ENCODE data around the gene LRRC3.

The LRRC3 gene

DNA sequence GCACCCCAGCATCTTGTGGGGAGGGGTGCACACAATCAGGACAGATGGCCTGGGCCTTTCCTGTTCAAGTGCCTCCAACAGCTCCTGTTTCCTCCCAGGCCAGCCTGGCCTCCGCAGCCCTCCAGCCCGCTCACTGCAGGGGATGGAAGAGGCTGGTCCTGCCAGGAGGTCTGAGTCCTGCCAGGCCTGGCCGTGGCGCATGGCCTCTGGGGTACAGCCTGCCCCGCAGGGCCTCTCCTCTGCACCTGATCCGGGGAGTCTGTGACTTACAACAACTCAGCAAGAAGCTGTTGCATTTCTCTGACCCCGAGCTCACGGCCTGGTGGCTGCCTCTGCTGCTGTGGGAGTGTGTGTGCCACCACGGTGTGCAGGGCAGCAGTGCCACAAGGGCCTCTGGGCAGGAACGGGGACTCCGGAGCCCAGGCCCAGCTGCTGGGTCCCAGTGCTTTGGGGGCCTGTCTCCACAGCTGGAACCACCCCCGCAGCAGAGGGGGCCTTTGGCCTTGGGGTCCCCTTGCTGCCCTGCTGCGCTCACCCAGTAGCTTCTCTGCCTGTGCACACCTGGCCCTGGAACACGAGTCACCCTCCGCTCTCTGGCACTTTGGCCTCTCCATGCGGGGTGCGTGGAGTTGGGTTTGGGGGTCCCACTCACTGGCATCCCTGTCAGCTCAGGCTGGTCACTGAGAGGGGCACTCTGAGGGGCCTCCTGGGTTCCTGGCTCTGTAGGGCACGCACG lies 17.4 kb upstream of the LRRC3 start:
- in situ Hi-C loops (cut with MboI; ENCODE audit: low sequenced_read_pairs) = loop anchor here (10.0 to 25.0 kb wide), 2 partner anchors 63 to 99 kb away; partner anchors contain the start of gene KRTAP10-1

DNA sequence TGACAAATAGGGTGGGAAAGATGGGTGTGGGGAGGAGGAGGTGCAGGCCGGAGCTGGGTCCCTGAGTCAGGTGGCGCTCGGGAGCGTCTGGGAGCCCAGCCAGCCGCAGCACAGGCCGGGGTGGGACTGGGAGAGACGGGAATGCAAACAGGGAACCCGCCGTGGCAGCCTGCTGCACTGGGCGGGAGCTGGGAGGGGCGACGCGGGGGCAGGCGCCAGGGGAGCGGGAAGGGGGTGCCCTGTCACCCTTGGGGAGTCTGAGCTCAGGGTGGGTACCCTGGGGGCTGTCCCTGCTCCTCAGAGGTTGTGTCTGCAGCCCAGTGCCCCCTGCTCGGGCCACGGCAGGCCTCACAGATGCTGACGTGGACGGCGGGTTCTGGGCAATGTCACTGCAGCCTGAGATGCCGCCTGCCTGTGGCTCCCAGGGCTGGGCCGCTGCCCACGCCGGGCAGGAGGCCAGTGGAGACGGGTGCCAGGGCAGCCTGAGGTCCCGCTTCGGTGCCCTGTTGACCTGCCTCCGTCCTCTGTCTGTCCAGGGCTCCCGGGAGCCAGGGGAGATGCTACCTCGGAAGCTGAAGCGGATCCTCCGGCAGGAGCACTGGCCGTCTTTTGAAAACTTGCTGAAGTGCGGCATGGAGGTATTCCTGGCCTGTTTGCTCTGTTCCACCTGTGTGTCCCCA lies 16.6 kb upstream of the LRRC3 start:
- in situ Hi-C loops (cut with MboI; ENCODE audit: low sequenced_read_pairs) = loop anchor here (10.0 to 25.0 kb wide), 2 partner anchors 64 to 99 kb away; partner anchors contain the start of gene KRTAP10-1

DNA sequence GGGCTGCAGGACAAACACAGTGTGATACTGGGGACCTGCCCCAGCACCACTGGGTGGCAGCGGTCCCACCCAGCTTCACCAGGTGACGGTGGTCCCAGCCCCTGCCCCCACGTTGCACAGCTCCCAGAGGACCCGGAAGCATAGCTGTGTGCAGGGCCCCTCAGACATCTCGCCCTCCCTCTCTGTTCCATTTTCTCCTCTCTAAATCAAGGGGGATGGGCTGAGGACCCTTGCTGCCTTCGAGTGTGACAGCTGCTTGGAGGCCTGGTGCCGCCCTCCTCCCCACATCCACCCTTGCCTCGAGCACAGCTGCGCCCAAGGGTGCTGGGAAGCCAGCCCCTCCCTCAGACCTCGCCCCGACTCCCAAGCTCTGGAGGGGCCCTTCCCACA lies 16.1 kb upstream of the LRRC3 start:
- in situ Hi-C loops (cut with MboI; ENCODE audit: low sequenced_read_pairs) = loop anchor here (10.0 to 25.0 kb wide), 2 partner anchors 64 to 98 kb away; partner anchors contain the start of gene KRTAP10-1

DNA sequence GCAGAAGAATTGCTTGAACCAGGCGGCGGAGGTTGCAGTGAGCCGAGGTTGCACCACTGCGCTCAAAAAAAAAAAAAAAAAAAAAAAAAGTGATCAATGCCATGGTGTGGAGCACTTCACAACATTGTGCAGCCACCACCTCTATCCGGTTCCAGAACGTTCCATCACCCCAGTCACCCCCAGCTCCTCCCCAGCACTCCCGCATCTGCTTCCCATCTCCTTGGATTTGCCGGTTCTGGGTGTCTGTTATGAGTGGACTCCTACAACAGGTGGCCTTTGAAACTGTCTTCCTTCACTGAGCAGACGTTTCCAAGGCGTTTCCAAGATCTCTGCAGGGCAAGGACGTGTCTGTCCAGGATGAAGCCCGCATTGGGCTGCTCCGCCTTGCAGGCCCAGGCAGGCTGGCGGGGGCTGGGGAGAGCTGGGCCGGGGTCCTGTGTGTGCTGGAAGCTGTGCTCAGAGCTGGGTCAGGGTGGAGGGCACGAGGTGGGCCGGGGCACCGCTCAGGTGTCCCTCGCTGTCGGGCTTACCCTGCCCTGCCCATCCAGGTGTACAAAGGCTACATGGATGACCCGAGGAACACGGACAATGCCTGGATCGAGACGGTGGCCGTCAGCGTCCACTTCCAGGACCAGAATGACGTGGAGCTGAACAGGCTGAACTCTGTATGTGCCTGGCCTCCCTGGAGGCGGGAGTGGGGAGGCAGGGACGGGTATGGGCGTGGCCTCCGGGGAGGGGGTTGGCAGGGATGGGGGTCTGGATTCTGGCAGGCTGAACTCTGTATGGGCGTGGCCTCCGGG lies 14.9 kb upstream of the LRRC3 start:
- in situ Hi-C loops (cut with MboI; ENCODE audit: low sequenced_read_pairs) = loop anchor here (25.0 kb wide), 1 partner anchor 97 kb away; the partner anchor contains the start of gene KRTAP10-1

DNA sequence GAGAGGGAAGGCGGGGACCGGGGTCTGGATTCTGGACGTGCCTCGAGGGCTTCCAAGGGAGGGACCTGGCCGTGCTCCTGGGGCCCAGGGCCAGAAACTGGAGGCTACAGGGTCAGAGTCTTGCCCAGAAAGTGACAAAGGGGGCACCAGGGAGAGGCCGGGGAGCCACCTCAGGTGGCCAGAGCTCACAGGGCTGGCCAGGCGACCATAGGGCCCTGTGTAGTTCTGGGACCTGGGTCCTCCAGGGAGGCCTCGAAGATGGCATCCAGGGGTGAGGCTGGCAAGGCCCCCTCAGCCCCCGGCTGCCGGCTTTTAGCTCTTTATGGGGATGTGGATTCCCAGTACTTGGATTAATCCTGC lies 14.3 kb upstream of the LRRC3 start:
- in situ Hi-C loops (cut with MboI; ENCODE audit: low sequenced_read_pairs) = loop anchor here (25.0 kb wide), 1 partner anchor 96 kb away; the partner anchor contains the start of gene KRTAP10-1

DNA sequence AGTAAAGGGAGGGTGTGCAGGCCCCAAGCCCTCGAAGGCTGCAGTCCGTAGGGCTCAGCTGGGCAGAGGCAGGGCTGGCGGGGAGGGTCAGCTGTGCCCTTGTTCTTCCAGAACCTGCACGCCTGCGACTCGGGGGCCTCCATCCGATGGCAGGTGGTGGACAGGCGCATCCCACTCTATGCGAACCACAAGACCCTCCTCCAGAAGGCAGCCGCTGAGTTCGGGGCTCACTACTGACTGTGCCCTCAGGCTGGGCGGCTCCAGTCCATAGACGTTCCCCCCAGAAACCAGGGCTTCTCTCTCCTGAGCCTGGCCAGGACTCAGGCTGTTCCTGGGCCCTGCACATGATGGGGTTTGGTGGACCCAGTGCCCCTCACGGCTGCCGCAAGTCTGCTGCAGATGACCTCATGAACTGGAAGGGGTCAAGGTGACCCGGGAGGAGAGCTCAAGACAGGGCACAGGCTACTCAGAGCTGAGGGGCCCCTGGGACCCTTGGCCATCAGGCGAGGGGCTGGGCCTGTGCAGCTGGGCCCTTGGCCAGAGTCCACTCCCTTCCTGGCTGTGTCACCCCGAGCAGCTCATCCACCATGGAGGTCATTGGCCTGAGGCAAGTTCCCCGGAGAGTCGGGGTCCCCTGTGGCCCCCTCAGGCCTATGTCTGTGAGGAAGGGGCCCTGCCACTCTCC lies 13.6 kb upstream of the LRRC3 start:
- in situ Hi-C loops (cut with MboI; ENCODE audit: low sequenced_read_pairs) = loop anchor here (25.0 kb wide), 1 partner anchor 96 kb away; the partner anchor contains the start of gene KRTAP10-1

DNA sequence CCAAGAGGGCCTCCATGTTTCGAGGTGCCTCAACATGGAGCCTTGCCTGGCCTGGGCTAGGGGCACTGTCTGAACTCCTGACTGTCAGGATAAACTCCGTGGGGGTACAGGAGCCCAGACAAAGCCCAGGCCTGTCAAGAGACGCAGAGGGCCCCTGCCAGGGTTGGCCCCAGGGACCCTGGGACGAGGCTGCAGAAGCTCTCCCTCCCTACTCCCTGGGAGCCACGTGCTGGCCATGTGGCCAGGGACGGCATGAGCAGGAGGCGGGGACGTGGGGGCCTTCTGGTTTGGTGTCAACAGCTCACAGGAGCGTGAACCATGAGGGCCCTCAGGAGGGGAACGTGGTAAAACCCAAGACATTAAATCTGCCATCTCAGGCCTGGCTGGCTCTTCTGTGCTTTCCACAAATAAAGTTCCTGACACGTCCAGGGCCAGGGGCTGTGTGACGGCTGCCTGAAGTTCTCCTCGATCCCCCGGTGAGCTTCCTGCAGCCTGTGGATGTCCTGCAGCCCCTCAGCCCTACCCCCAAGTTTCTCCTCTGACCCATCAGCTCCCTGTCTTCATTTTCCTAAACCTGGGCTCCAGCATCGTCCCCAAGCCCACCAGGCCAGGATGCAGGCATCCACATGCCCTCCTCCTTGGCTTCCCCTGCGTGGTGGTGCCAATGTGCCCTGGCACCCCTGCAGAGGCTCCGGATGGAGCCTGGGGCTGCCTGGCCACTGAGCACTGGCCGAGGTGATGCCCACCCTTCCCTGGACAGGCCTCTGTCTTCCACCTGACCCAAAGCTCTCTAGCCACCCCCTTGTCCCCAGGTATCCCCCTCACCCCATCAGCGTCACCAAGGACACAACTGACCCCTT lies 12.8 kb upstream of the LRRC3 start:
- in situ Hi-C loops (cut with MboI; ENCODE audit: low sequenced_read_pairs) = loop anchor here (25.0 kb wide), 1 partner anchor 95 kb away; the partner anchor contains the start of gene KRTAP10-1

DNA sequence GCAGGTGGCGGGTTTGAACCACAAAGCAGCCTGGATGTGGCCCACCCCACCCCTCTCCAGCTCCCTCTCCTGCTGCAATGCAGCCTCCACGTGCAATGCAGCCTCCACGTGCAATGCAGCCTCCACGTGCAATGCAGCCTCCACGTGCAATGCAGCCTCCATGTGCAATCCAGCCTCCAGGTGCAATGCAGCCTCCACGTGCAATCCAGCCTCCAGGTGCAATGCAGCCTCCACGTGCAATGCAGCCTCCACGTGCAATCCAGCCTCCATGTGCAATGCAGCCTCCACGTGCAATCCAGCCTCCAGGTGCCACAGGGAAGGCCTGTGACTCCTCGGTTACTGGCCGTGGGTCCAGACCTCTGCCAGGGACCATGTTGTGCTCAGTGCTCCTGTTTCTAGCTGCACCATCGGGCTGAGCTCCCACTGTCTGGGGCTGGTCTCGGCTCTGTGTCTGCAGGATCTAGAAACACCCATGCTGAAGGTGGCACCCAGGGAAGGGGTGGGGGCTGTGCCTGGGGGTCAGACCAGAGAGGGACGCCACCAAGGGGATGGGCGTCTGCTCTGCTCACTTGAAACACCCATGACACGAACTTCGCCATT lies 11.9 kb upstream of the LRRC3 start:
- in situ Hi-C loops (cut with MboI; ENCODE audit: low sequenced_read_pairs) = loop anchor here (25.0 kb wide), 1 partner anchor 94 kb away; the partner anchor contains the start of gene KRTAP10-1

DNA sequence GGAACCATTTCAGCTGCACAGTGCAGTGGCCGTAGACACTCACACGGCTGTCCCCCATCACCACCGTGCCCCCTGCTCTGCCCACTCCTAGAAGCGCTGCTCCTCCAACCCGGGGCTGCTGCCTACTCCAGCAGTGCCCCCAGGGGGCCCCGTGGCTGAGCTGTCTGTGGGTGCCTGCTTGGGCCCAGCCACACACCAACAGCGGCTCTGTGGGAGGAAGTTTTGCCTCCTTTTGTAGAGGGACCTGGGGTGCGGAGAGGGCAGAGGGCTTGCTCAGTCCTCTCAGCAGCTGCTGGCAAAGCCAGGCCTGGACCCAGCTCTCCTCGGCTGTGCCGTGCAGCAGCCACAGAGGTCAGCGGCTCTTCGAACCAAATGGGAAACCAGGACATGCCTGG lies 11.4 kb upstream of the LRRC3 start:
- in situ Hi-C loops (cut with MboI; ENCODE audit: low sequenced_read_pairs) = loop anchor here (25.0 kb wide), 1 partner anchor 93 kb away; the partner anchor contains the start of gene KRTAP10-1

DNA sequence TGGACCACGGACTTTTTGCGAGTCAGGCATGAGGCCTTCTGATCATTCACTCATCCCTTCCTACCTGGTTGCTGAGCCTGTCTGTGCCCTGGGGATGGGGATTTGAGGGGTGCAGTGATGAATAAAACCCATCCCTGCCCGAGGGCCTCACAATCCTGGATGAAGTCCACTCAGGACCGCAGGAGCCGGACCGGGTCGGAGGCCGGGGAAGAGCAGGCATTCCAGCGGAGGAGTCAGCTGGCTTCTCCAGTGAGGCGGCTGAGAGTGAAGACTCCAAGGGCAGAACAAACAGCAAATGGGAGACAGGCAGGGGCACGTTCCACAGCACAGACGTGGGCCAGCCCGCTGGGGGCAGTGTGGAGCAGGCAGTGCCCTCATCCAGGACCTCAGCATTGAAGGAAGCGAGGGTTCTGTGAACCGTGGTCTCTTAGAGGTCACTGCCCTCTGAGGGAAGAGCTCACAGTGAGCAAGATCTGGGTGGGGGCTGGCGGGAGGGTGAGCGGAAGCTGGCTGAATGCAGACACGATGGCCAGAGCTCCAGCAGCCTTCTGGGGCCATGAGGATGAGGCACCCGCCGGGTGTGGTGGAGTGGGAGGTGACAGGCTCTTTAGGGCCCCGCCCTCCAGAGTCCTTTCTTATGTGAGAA lies 10.9 kb upstream of the LRRC3 start:
- in situ Hi-C loops (cut with MboI; ENCODE audit: low sequenced_read_pairs) = loop anchor here (25.0 kb wide), 1 partner anchor 93 kb away; the partner anchor contains the start of gene KRTAP10-1

DNA sequence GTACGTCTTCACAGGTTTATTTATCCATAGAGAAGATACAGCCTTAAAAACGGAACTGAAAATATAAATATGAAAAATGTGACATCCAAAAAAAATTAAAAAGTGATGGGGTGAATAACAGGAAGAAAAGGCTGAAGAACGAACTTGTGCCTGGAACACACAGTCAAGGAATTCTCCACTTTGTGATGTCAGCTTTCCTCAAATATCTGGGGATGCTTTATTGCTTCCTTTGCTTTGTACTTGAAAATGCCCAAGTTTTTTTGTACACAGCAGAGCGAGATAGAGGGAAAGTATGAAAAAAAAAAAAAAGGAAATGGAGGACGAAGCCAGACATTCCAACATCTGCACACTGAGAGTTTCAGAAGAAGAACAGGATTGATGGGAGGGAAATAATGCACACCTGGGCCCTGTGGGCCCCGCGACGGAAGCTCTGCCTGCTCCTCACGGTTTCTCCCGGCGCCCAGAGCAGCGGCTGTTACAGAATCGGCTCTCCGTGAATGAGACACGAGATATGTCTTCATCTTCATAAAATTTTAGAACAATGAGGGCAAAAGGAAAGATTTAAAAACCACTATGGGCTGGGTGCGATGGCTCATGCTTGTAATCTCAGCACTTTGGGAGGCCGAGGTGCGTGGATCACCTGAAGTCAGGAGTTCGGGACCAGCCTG lies 10.0 kb upstream of the LRRC3 start:
- in situ Hi-C loops (cut with MboI; ENCODE audit: low sequenced_read_pairs) = loop anchor here (25.0 kb wide), 1 partner anchor 92 kb away; the partner anchor contains the start of gene KRTAP10-1

DNA sequence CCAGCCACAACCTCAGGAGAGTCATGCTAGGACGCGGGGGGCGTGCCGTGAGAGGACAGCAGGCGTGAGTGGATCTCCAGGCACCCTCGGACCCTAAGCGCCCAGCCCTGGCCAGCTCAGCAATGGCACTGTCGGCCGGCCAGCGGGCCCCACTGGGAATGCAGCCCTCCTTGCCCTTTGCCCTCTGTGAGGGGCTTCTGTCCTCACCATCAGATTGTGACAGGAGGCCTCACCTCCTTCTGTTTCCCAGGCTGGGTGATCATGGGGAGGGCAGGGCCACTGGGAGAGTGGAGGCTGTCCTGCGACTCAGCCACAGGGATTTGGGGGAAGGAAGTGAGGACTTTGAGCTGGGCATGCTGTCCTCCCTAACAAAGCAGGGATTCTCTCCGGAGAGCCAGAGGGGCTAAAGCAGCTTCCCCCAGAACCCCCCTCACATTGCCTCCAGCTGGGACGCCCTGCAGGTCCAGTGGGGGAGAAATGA lies 6.6 kb upstream of the LRRC3 start:
- in situ Hi-C loops (cut with MboI; ENCODE audit: low sequenced_read_pairs) = loop anchor here (25.0 kb wide), 1 partner anchor 89 kb away; the partner anchor contains the start of gene KRTAP10-1

DNA sequence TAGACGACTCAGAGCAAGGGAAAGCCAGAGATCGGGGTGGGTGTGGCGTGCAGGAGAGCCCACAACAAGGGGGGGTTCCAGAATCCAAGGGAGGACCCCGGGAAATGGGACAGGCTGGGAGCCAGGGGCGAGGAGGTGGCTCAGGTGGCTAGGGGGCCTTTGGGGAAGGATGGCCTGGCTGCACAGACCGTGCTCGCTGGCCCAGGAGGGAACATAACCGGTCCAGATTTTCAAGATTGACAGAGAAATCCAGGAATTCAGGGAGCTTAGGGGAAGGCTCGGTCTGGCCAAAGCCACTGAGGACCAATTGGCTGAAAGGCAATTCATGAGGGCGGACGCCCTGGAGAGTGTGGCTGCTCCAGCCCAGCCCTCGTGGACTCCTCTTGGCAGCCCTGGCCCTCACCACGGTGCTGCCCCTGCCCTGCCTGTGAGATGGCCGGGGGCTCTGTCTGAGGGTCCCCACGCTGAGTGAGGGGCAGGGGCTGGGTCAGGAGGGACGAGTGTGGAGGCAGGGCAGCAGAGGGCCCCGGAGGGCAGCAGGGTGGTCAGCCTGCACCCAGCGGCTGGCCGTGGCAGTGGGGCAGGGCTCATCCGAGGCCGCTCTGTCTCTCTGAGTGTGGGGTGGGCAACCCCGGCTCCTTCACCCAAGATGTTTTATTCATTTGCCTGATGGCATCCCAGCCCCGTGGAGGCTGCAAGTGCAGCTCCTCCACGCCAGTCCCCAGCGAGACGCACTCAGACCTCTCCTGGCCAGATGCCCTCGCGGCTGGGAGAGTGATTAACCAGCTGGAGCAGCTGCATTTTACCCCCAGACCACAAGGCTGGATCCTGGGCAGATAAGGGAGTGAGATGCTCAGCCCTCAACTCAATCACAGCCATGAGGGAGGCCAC lies 5.6 kb upstream of the LRRC3 start:
- in situ Hi-C loops (cut with MboI; ENCODE audit: low sequenced_read_pairs) = loop anchor here (10.0 to 25.0 kb wide), 2 partner anchors 88 to 115 kb away; partner anchors contain the start of genes CFAP410 and KRTAP10-1

DNA sequence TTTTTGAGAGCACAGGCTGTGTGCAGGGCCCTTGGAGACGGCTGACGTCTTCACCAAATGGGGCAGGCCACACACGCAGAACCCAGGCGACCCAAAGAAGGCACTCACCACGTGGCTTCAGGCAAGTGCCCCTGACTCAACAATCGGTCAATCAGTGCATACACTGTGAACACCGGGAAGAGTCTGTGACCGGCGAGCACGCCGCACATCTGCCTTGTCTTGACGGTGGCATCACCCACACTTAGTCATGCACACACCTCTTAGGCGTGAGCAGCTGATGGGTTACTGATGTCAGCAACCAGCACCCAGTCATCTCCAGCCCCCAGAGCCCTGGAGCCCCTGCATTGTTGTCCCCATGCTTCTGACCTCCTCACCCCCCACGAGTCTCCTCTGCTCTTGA lies 4.9 kb upstream of the LRRC3 start:
- in situ Hi-C loops (cut with MboI; ENCODE audit: low sequenced_read_pairs) = loop anchor here (10.0 kb wide), 1 partner anchor 116 kb away; the partner anchor contains the start of gene CFAP410

DNA sequence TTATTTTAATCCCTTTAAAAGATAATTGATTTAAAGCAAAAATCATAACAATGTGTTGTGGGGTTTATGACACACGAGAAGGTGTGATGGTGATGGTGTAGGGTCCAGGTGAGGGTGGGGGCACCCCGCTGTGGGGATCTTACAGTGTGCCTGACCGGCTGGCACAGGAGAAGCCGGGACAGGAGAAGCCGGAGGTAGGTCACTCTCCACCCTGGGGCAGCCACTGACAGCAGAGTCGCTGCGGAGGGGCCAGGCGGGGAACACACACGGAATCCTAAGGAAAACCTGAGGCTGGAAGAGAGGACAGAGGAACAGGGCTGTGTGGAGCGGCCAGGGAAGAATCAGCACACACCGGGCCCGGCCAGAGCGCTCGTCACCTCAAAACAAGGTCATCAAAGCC lies 4.3 kb upstream of the LRRC3 start:
- in situ Hi-C loops (cut with MboI; ENCODE audit: low sequenced_read_pairs) = loop anchor here (10.0 kb wide), 1 partner anchor 116 kb away; the partner anchor contains the start of gene CFAP410

DNA sequence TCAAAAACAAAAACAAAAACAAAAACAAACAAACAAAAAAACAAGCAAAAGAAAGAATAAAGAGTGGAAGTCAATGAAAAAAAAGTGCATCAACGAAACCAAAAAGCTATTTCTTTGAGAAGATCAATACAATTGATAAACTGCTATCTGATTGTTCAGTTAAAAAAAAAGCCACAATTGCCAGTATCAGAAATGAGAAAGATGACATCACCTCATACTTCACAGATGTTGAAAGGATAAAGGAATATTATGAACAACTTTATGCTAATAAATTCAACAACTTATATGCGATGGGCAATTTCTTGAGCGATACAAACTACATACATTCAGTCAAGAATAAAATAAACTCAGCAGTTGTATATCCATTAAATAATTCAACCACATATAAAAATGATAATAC lies 2.2 kb upstream of the LRRC3 start:
- in situ Hi-C loops (cut with MboI; ENCODE audit: low sequenced_read_pairs) = loop anchor here (10.0 kb wide), 1 partner anchor 118 kb away; the partner anchor contains the start of gene CFAP410
